A549 (cell line): ENCODE results near the gene PLA2G2C. TPM values are rescaled to one million over a fixed set of nuclear protein-coding genes. Genes with fewer than 3 reads are reported as not detected.
"Not testable (repeated sequence)": the region's sequence is repeated elsewhere in the genome, so short reads cannot be mapped to it uniquely, and the experiment has no call there.

Experiments used
- ATAC-seq, 2 experiments: fragments of 200-7000 bp in 1 of 2; fragments of >200 bp in 1 of 2; cut with Nextera tagmentation in 1 of 2; cut with Tn5 transposase in 1 of 2; 3 replicates each; pipeline versions ENCODE4 v1.8.0 to v1.9.1; 2018 to 2020; ENCODE audit warnings: mild to moderate bottlenecking in 1 of 2, moderate library complexity in 1 of 2
- CTCF ChIA-PET: fragments of 300-600 bp; sonication (Branson Sonifier 250); formaldehyde crosslinking; extraction: SDS; loops from one replicate; lab custom pipeline; 2021; ENCODE audit warnings: antibody characterized with exemption, inconsistent platforms; lab: Yijun Ruan, JAX
- POLR2A ChIA-PET: fragments of 350-600 bp; formaldehyde crosslinking; extraction: SDS; loops from one replicate; lab custom pipeline; 2021; ENCODE audit warnings: antibody characterized with exemption, inconsistent platforms; lab: Yijun Ruan, JAX
- DNase-seq, 2 experiments: peaks; one replicate each; pipeline versions ENCODE4 v3.0.0 to v3.0.0-alpha.2; 2011 to 2016; ENCODE audit warnings: low read depth in 1 of 2, low spot score in 1 of 2
- FAIRE-seq: peaks from 2 replicates; lab custom pipeline; 2011; peaks lifted over from hg19 to GRCh38; lab: Jason Lieb, UNC
- H3K27ac ChIP-seq, 2 experiments: fragments of >200 bp; sonication (Bioruptor Twin); formaldehyde crosslinking; 3 replicates each; pipeline ENCODE4 v1.5.1; 2016 to 2017
- H3K4me1 ChIP-seq: fragments of >200 bp; sonication (Bioruptor Twin); formaldehyde crosslinking; 3 replicates; pipeline ENCODE4 v1.6.1; 2016
- H3K4me2 ChIP-seq: fragments of >200 bp; sonication (Bioruptor Twin); formaldehyde crosslinking; 3 replicates; pipeline ENCODE4 v1.6.1; 2016
- H3K4me3 ChIP-seq: fragments of >200 bp; sonication (Bioruptor Twin); formaldehyde crosslinking; 3 replicates; pipeline ENCODE4 v1.5.1; 2016
- H3K9me3 ChIP-seq: fragments of >200 bp; sonication (Bioruptor Twin); formaldehyde crosslinking; 3 replicates; pipeline ENCODE4 v1.6.1; 2016
- EHF ChIP-seq: fragments of 250-450 bp; sonication (Bioruptor Pico); IDR thresholded peaks from 2 replicates; pipeline ENCODE4 v1.5.0; 2020; ENCODE audit warnings: mild to moderate bottlenecking
- ELK1 ChIP-seq: fragments of 150-350 bp; IDR thresholded peaks from 2 replicates; pipeline ENCODE4 v1.6.1; 2014; ENCODE audit warnings: low read depth, mild to moderate bottlenecking, low read length
- FOXS1 ChIP-seq: fragments of 250-450 bp; sonication (Bioruptor Pico); IDR thresholded peaks from 2 replicates; pipeline ENCODE4 v1.5.0; 2020; ENCODE audit warnings: mild to moderate bottlenecking, moderate library complexity
- HES2 ChIP-seq: fragments of >200 bp; sonication (Bioruptor Twin); formaldehyde crosslinking; IDR thresholded peaks from 2 replicates; pipeline ENCODE4 v1.6.1; 2016
- MAZ ChIP-seq: fragments of 150-350 bp; IDR thresholded peaks from 2 replicates; pipeline ENCODE4 v1.6.1; 2014; ENCODE audit warnings: antibody characterized with exemption, low read depth, low read length, borderline replicate concordance
- MYC ChIP-seq: IDR thresholded peaks from 2 replicates; pipeline ENCODE4 v1.6.1; 2012; ENCODE audit warnings: mild to moderate bottlenecking, inconsistent platforms, low read length, improper control_type of control experiment, borderline replicate concordance
- POLR2A ChIP-seq: IDR thresholded peaks from 2 replicates; pipeline ENCODE4 v1.6.1; 2012; ENCODE audit warnings: mild to moderate bottlenecking, low read length
- RAD21 ChIP-seq, 2 experiments: fragments of >200 bp in 1 of 2; sonication (Bioruptor Twin) in 1 of 2; formaldehyde crosslinking in 1 of 2; IDR thresholded peaks in 1 of 2; conservative IDR thresholded peaks in 1 of 2; 2 replicates in 1 of 2; 3 replicates in 1 of 2; pipeline ENCODE4 v1.6.1; 2012 to 2018; ENCODE audit warnings: inconsistent platforms in 1 of 2
- RNF2 ChIP-seq: fragments of 200-600 bp; sonication (generic); IDR thresholded peaks from 2 replicates; pipeline ENCODE4 v1.6.1; 2016; ENCODE audit warnings: low read depth, mild to moderate bottlenecking, antibody characterized with exemption, moderate library complexity, borderline replicate concordance
- SMC3 ChIP-seq: fragments of >200 bp; sonication (Bioruptor Twin); formaldehyde crosslinking; IDR thresholded peaks from 3 replicates; pipeline ENCODE4 v1.6.1; 2018; ENCODE audit warnings: inconsistent platforms
- ZFP36 ChIP-seq: fragments of 450-650 bp; IDR thresholded peaks from 2 replicates; pipeline ENCODE4 v1.6.1; 2014; ENCODE audit warnings: borderline replicate concordance; ENCODE audit not compliant: partially characterized antibody
- WGBS: methylation state at CpG from one replicate; pipeline ENCODE4 v1.1.6; 2017; ENCODE audit errors: missing lambda C conversion rate; 5-methylcytosine and 5-hydroxymethylcytosine counted together
- polyA plus RNA-seq, 4 experiments: library from polyadenylated mRNA; depleted of rRNA in 3 of 4; stranded (reverse); fragments of >200 nt; fragmentation: RNase III in 1 of 4; extraction: RNeasy Plus Mini Kit Qiagen cat#74134 plus additional on column Dnase treatment in 1 of 4; gene quantifications; 2 replicates in 3 of 4; 3 replicates in 1 of 4; pipeline ENCODE4 v1.2.3, GENCODE V29; 2011 to 2017
- TF ChIP-seq, protein P1 (sequence below): IDR thresholded peaks from 2 replicates; pipeline ENCODE4 v1.6.1; 2012
- TF ChIP-seq, protein P2 (sequence below): fragments of >200 bp; sonication (Bioruptor Twin); formaldehyde crosslinking; IDR thresholded peaks from 3 replicates; pipeline ENCODE4 v1.5.1; 2016
- TF ChIP-seq, protein P3 (sequence below): IDR thresholded peaks from 2 replicates; pipeline ENCODE4 v1.6.1; 2012

PLA2G2C gene
- polyA plus RNA-seq, 2 of the 4 experiments (the other 2 are of a cell fraction) = not detected

GRCh38 chr1:20233866-20234265 is 47.5 kb upstream of the PLA2G2C start (continued):
- TF ChIP-seq POLR2A = no peak
- TF ChIP-seq FOXS1 (CRISPR knock-in tag) = no peak
- TF ChIP-seq RAD21 (conservative IDR thresholded peaks at IDR 0.05 in 1 of 2, IDR thresholded peaks at IDR 0.05 in 1 of 2) = no peak
- TF ChIP-seq MAZ = no peak
- no peak for TF ChIP-seq ELK1
- TF ChIP-seq EHF (CRISPR knock-in tag) = no peak
- TF ChIP-seq, protein P1, sequence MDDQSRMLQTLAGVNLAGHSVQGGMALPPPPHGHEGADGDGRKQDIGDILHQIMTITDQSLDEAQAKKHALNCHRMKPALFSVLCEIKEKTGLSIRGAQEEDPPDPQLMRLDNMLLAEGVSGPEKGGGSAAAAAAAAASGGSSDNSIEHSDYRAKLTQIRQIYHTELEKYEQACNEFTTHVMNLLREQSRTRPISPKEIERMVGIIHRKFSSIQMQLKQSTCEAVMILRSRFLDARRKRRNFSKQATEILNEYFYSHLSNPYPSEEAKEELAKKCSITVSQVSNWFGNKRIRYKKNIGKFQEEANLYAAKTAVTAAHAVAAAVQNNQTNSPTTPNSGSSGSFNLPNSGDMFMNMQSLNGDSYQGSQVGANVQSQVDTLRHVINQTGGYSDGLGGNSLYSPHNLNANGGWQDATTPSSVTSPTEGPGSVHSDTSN = no peak
- no peak for TF ChIP-seq MYC
- no peak for TF ChIP-seq RNF2
- TF ChIP-seq HES2 = no peak

- ATAC-seq (peak; percentile 54 to 78; a peak in 4 of 6 replicates), FAIRE-seq (no peak)
- no peak overlapping the region for H3K27ac ChIP-seq
These were observed 47.1 kb upstream of the PLA2G2C start for GRCh38 chr1:20233394-20233793.

GRCh38 chr1:20232564-20232963 is 46.2 kb upstream of the PLA2G2C start:
- WGBS = 74% methylated on average over 7 of the region's 7 CpGs
- H3K4me2 ChIP-seq, H3K4me1 ChIP-seq, H3K4me3 ChIP-seq, H3K9me3 ChIP-seq, DNase-seq, H3K27ac ChIP-seq, FAIRE-seq, ATAC-seq, POLR2A ChIA-PET: not testable (repeated sequence)
- CTCF ChIA-PET = interaction anchor here (1.7 to 4.2 kb wide), 3 partner anchors 16 to 262 kb away, joined by 7 to 15 read pairs (median 8); no protein-coding TSS in a partner anchor

More at GRCh38 chr1:20233394-20233793, 47.1 kb upstream of the PLA2G2C start:
- no peak overlapping the region for H3K4me2 ChIP-seq
- no peaks in the 10 kb centered on the region for H3K9me3 ChIP-seq
- TF ChIP-seq, protein P2, sequence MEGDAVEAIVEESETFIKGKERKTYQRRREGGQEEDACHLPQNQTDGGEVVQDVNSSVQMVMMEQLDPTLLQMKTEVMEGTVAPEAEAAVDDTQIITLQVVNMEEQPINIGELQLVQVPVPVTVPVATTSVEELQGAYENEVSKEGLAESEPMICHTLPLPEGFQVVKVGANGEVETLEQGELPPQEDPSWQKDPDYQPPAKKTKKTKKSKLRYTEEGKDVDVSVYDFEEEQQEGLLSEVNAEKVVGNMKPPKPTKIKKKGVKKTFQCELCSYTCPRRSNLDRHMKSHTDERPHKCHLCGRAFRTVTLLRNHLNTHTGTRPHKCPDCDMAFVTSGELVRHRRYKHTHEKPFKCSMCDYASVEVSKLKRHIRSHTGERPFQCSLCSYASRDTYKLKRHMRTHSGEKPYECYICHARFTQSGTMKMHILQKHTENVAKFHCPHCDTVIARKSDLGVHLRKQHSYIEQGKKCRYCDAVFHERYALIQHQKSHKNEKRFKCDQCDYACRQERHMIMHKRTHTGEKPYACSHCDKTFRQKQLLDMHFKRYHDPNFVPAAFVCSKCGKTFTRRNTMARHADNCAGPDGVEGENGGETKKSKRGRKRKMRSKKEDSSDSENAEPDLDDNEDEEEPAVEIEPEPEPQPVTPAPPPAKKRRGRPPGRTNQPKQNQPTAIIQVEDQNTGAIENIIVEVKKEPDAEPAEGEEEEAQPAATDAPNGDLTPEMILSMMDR = peak; percentile 49
- TF ChIP-seq RAD21 (conservative IDR thresholded peaks at IDR 0.05 in 1 of 2, IDR thresholded peaks at IDR 0.05 in 1 of 2) (peak; percentile 23 to 29; a peak in 4 of 5 replicates), SMC3 (peak; percentile 34; the same call in 1 of the 3 replicates), MAZ (no peak)
- peak in 1 of 2 experiments; percentile 31 for DNase-seq
- POLR2A ChIA-PET = no interaction called here
- 20% methylated on average over 3 of the region's 3 CpGs for WGBS
- H3K4me3 ChIP-seq = no peak overlapping the region
- CTCF ChIA-PET = interaction anchor here (0.6 to 4.2 kb wide), 12 partner anchors 9 to 316 kb away, joined by 3 to 15 read pairs (median 4); no protein-coding TSS in a partner anchor
- no peaks in the 10 kb centered on the region for H3K4me1 ChIP-seq

DNA sequence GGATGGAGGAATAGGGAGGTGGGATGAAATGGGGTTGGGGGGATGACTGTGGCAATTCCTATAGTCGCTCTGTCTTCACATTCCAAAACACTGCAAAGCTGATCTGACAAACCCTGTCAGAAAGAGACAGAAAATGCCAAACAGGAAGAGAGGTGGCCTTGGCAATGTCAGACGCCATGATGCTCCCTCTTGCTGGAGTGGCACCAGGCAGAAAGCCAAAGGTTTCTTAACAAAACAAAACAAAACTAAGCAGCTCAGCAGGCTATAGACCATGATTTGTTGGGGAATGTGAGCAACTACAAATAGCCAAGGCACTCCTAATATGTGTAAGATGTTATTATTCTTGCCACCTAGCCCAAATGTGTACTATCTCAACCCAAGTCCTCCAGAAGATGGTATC is 42.9 kb upstream of the PLA2G2C start:
- ChIA-PET CTCF (interaction anchor here (6.7 kb wide), 1 partner anchor 16 kb away, joined by 32 read pairs; no protein-coding TSS in a partner anchor), POLR2A (no interaction called here)
- no peaks in the 10 kb centered on the region for H3K9me3 ChIP-seq
- WGBS = 24% methylated on average over 2 of the region's 2 CpGs
- TF ChIP-seq, protein P3, sequence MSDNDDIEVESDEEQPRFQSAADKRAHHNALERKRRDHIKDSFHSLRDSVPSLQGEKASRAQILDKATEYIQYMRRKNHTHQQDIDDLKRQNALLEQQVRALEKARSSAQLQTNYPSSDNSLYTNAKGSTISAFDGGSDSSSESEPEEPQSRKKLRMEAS = no peak
- no peak for TF ChIP-seq ZFP36
- FAIRE-seq = no peak
- H3K4me1 ChIP-seq = no peaks in the 10 kb centered on the region
- no peak overlapping the region for H3K4me3 ChIP-seq
- no peak overlapping the region for H3K4me2 ChIP-seq
- H3K27ac ChIP-seq = no peak overlapping the region
- ATAC-seq = no peak
- no peak for DNase-seq
